ENCODE measurements around the gene EPYC.

GRCh38 chr12:90965204-90965603, 39.6 kb downstream of the EPYC start:
- TF ChIP-seq CTCF (IDR thresholded peaks at IDR 0.05; ENCODE audit: poor library complexity): no peak
- no peak for TF ChIP-seq EZH2 (IDR thresholded peaks at IDR 0.05; ENCODE audit: borderline replicate concordance)
